Cardiac muscle cell (in vitro differentiated cells and primary cell): ENCODE data around the gene CPXM2. TPM values are rescaled to one million over a fixed set of nuclear protein-coding genes. Genes with fewer than 3 reads are reported as not detected.

Experiments
- DNase-seq, 2 donors: peaks; one replicate each; pipeline versions ENCODE4 v3.0.0 to v3.0.0-alpha.2; 2010 to 2017; ENCODE audit warnings: low read depth in 1 of 2, low spot score in 1 of 2
- H3K27ac ChIP-seq: fragments of 200-600 bp; sonication (generic); 2 replicates; pipeline ENCODE4 v1.5.1; 2016
- H3K27me3 ChIP-seq: fragments of 200-600 bp; sonication (generic); 2 replicates; pipeline ENCODE4 v1.6.0; 2016; ENCODE audit warnings: control low read depth
- H3K36me3 ChIP-seq: fragments of 200-600 bp; sonication (generic); 2 replicates; pipeline ENCODE4 v1.5.1; 2016; ENCODE audit warnings: control low read depth
- H3K4me1 ChIP-seq: fragments of 200-600 bp; sonication (generic); 2 replicates; pipeline ENCODE4 v1.8.1; 2017; ENCODE audit warnings: low read depth, mild to moderate bottlenecking, mixed run types
- H3K4me3 ChIP-seq: fragments of 200-600 bp; sonication (generic); 2 replicates; pipeline ENCODE4 v1.5.1; 2016; ENCODE audit warnings: mild to moderate bottlenecking
- H3K9me3 ChIP-seq: fragments of 200-600 bp; sonication (generic); 2 replicates; pipeline ENCODE4 v1.5.1; 2017; ENCODE audit warnings: low read depth, mild to moderate bottlenecking, control low read depth
- CTCF ChIP-seq: IDR thresholded peaks from 2 replicates; pipeline ENCODE4 v1.5.1; 2012; ENCODE audit warnings: low read depth, mild to moderate bottlenecking, low read length
- polyA plus RNA-seq: library from polyadenylated mRNA; unstranded; fragments of >200 nt; fragmentation: Nextera tagmentation; extraction: Ambion mirVana; gene quantifications from 2 replicates; pipeline ENCODE4 v1.2.1, GENCODE V29; 2016
- total RNA-seq: library from RNA; depleted of rRNA; stranded (reverse); fragments of >200 nt; gene quantifications from 2 replicates; pipeline ENCODE4 v1.2.3, GENCODE V29; 2016

Gene CPXM2
- total and polyA plus RNA-seq, 2 experiments from 2014 or later: 0.39 to 1.3 TPM

GRCh38 chr10:123786306-123786705 is 105.3 kb downstream of the CPXM2 start:
- Histone ChIP-seq H3K27me3 (no peaks in the 10 kb centered on the region), H3K9me3 (no peaks in the 10 kb centered on the region), H3K4me1 (no peaks in the 10 kb centered on the region), H3K27ac (no peak overlapping the region), H3K4me3 (no peak overlapping the region), H3K36me3 (no peaks in the 10 kb centered on the region)
- TF ChIP-seq CTCF: no peak
- no peak for DNase-seq

- Histone ChIP-seq H3K27ac (no peak overlapping the region), H3K4me3 (no peak overlapping the region), H3K9me3 (no peaks in the 10 kb centered on the region), H3K27me3 (no peaks in the 10 kb centered on the region), H3K4me1 (no peaks in the 10 kb centered on the region), H3K36me3 (no peaks in the 10 kb centered on the region)
- no peak for TF ChIP-seq CTCF
- DNase-seq: no peak
Observed at GRCh38 chr10:123784646-123785045, 107.0 kb downstream of the CPXM2 start.

- Histone ChIP-seq H3K9me3 (no peaks in the 10 kb centered on the region), H3K4me3 (no peak overlapping the region), H3K4me1 (no peaks in the 10 kb centered on the region), H3K27ac (no peak overlapping the region), H3K27me3 (no peaks in the 10 kb centered on the region), H3K36me3 (no peaks in the 10 kb centered on the region)
- no peak for DNase-seq
- no peak for TF ChIP-seq CTCF
Observed at GRCh38 chr10:123784216-123784615, 107.4 kb downstream of the CPXM2 start.

- Histone ChIP-seq H3K9me3 (no peaks in the 10 kb centered on the region), H3K4me1 (no peaks in the 10 kb centered on the region), H3K4me3 (no peak overlapping the region), H3K36me3 (no peaks in the 10 kb centered on the region), H3K27ac (no peak overlapping the region), H3K27me3 (no peaks in the 10 kb centered on the region)
- TF ChIP-seq CTCF: no peak
- DNase-seq: no peak
Observed at GRCh38 chr10:123783296-123783695, 108.3 kb downstream of the CPXM2 start.

- no peak for TF ChIP-seq CTCF
- no peaks in the 10 kb centered on the region for H3K27me3 ChIP-seq
- DNase-seq: no peak
- no peaks in the 10 kb centered on the region for H3K4me1 ChIP-seq
- H3K4me3 ChIP-seq: no peak overlapping the region
- no peaks in the 10 kb centered on the region for H3K9me3 ChIP-seq
- H3K27ac ChIP-seq: no peak overlapping the region
- no peaks in the 10 kb centered on the region for H3K36me3 ChIP-seq
Observed at GRCh38 chr10:123782549-123782948, 109.1 kb downstream of the CPXM2 start.

- Histone ChIP-seq H3K4me3 (no peak overlapping the region), H3K4me1 (no peaks in the 10 kb centered on the region), H3K9me3 (no peaks in the 10 kb centered on the region), H3K36me3 (no peaks in the 10 kb centered on the region), H3K27me3 (no peaks in the 10 kb centered on the region), H3K27ac (no peak overlapping the region)
- DNase-seq: no peak
- TF ChIP-seq CTCF: no peak
Observed at GRCh38 chr10:123781956-123782500, 109.6 kb downstream of the CPXM2 start.
